ENCODE measurements around the gene FRMD8.

Gene FRMD8, protein sequence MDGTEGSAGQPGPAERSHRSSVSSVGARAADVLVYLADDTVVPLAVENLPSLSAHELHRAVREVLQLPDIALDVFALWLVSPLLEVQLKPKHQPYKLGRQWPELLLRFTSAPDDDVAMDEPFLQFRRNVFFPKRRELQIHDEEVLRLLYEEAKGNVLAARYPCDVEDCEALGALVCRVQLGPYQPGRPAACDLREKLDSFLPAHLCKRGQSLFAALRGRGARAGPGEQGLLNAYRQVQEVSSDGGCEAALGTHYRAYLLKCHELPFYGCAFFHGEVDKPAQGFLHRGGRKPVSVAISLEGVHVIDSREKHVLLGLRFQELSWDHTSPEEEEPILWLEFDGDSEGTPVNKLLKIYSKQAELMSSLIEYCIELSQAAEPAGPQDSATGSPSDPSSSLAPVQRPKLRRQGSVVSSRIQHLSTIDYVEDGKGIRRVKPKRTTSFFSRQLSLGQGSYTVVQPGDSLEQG

DNA sequence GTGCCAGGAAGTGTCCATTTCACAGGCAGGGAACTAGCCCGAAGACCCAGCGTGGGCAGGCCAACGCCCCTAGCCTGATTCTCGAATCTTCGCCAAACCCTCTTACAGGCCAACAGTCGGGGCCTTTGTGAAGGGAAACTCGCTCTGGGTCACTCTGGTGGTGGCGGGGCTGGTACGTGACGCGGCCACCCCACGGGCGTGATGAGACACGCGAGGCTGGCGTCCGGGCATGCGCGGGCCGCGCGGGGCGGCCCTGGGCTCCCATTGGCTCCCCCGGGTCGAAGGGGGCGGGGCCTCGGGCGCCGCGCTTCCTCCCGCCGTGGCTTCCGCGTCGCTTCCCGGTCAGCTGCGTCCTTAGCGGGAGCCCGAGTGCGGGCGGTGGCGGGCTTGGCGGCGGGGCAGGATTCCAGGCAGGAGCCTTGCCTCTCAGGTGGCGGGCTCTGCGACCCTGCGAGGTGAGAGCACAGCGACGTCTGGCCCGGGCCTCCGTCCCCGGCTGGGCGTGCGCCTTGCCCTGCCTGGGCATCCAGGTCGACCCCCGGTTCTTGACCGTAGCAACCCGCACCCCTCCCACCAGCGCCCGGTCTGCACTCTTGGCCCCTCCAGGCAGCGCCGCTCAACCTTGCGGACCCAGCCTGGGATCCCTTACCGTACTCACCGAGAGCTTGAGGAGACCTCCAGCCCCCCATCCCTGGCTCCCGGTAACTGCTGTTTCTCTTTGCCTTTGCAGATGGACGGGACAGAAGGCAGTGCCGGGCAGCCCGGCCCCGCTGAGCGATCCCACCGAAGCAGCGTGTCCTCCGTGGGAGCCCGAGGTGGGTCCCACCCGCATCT lies at the start of gene FRMD8:
FRMD8 (plus strand) TSS at position 331 of the 834 bp plus-strand sequence; CDS start at position 731, 400 bp downstream.
- peak; percentile 98 for DNase-seq (ENCODE audit: low spot score)

DNA sequence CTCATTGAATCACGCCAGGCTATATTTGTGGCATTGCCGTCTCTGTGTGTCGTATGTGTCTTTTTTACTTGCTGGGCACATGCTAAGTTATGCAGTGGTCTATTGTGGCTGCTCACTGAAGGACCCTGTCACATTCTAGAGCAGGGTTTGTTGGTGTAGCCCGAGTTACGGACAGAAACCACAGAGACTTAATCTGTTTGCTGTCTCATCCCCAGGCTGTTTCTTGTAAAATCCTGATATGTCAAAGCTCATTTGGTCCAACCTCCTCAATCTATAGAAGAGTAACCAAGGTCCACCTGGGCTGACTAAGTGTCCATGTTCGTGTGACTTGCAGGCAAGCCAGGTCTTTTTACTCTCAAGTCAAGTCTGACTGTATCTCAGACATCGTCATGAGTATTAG lies 47.8 kb upstream of the FRMD8 start:
- no peak for DNase-seq (ENCODE audit: low spot score)

DNA sequence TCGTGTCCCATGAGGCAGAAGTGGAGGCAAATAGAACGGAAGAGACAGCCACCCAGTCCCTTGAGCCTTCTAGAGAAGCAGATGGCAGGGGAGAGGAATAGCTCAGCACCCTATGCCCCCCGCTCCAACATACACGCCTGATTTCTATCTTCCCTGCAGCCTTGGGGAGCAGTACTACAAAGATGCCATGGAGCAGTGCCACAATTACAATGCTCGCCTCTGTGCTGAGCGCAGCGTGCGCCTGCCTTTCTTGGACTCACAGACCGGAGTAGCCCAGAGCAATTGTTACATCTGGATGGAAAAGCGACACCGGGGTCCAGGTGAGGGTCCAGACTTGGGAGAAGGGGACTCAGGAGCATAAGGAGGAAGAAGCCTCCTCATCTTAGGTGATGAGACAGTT lies 46.2 kb upstream of the FRMD8 start:
- no peak for DNase-seq (ENCODE audit: low spot score)

DNA sequence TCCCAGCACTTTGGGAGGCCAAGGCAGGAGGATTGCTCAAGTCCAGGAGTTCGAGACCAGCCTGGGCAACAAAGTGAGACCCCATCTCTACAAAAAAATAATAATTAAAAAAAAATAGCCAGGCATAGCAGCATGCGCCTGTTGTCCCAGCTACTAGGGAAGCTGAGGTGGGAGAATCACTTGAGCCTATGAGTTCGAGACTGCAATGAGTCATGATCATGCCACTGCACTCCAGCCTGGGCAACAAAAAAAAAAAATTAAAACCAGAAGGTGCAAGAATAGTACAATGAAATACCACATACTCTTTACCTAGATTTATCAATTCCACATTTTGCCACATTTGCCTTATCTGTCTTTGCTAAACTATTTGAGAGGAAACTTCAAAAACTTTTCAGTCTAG lies 44.6 kb upstream of the FRMD8 start:
- no peak for DNase-seq (ENCODE audit: low spot score)

DNA sequence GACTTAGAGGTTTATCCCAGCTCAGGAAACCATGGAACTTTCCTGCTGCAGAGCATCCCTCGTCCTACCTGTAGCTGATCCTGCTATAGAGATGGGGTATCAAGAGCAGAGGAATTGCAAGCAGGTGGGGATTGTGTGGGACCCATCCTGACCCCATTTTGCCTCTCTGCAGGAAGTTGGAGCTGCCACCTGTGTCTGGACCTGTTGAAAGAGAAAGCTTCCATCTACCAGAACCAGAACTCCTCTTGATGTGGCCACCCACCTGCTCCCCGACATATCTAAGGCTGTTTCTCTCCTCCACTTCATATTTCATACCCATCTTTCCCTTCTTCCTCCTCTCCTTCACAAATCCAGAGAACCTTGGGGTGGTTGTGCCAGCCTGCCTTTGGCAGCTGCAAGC lies 34.9 kb upstream of the FRMD8 start:
- DNase-seq (ENCODE audit: low spot score), result no peak

DNA sequence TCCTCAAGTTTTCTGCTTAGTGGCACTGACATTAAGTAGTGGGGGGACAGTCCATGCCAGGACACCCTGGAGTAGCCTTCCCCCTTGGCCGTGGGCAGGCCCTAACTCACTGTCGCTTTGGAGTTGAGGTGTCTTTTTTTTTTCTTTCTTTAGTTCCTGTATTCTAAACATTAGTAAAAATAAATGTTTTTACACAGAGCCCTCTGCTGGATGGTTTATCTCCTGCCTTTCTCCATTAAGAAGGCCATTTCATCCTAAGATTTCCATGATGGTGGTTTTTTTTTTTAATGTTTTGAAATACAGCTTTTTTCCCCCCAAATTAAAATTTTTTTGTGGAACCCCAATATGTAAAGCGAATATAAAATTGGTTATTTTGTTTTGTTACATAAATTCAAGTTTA lies 33.7 kb upstream of the FRMD8 start:
- no peak for DNase-seq (ENCODE audit: low spot score)

DNA sequence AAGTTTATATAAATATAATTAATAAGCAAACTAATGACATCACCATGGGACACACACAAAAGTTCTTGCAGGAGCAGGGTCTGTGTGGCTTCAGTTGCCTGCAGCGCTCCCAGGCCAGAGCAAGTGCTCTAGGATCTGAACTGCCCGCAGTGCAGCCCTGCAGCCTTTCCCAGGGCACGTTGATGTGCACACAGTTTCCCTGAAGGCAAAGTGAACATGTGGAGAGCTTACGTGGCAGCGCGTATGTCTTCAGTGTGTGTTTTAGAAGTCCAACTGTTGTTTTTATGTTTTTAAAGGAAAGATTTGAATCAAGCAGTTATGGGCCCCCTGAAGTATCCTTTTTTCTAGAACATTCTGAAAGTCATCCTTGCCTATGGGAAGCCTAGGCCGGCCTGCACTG lies 33.1 kb upstream of the FRMD8 start:
- no peak for DNase-seq (ENCODE audit: low spot score)

DNA sequence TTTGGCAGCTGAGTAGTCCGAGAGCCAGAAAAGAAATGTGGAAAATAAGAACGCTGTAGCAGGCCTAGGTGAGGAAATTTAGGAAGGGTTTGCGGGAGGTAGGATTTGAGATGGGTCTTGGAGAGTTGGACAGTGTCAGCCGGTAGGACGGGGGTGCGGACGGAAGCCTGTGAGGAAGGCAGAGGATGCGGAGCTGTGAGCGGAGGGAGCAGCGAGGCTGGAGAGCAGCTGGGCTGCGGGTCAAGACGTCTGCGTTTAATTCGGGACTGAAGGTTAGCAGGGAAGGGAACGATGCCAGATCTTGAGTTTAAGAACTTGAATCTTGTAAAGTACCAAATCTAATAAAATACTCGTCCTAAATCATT lies 32.6 kb upstream of the FRMD8 start:
- no peak for DNase-seq (ENCODE audit: low spot score)

DNA sequence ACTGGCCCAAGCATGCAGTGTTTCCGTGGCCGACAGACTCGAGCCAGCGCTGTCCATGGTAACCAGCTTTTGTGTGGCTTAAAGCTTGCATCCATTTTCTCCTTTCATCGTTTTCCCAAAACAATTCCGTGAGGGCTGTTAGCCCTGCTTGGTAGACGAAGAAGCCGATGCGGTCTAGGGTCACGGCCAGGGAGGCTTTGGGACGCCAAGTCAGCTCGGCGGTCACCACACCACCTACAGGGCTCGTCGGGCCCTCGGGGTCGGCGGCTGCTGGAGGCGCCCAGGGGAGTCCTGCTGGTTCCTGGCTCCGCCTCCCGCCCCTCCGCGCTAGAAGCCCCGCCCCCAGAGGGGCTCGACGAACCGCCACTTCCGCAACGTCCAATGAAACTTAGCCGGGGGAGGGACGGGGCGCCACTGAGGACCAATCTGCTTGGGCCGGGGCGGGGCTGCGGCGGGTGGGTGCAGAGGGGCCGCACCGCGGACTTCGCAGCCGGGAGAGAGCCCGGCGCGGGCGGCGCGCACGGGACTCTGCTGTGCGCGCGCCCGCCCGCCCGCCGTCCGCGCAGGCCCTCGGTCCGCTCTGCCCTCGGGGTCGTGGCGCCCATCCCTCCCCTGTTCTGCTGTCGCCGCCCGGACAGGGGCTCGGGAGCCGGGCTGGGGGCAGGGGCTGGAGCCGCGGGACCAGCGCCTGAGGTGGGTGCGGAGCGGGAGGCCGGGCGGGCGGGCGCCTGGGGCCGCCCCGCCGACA lies 32.0 kb upstream of the FRMD8 start, which contains the start of gene TIGD3:
TIGD3 (plus strand) TSS at position 487 of the 748 bp plus-strand sequence. CDS start 1,058 bp downstream, outside the sequence.
- peak; percentile 100 for DNase-seq (ENCODE audit: low spot score)

DNA sequence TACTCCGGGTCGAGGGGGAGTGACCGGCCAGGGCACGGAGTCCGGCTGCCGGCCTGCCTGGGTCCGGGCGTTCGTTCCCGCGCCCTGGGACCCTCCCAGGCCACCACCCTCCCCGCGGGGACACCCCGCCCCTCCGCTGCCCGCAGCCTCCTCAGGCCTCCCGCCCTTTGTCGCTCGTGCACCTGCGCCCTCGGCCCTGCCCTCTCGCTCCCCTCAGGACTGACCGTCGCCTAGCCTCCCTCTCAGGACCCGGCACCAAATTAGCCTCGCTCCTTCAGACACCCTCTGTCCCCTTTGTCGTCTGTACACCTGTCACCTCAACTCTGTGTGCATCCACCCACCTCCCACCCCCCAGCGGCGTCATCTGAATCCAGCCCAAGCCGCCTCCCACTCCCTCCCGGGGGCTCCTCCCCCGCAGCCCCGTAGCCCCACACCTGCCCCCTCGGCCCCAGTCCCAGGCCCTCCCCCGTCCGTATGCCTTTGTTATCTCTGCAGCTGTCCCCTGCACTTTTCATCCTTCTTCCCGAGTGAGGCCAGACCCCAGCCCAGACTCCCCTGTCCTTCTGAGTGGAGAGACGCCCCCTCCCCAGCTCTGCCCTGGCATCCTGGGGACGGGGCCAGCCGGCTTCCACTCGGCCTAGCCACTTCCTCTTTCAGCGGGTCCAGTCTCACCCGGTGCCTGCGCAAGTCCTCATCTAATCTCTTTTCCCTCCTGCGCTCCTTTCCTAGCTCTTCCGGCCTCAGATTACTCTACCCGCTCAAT lies 31.2 kb upstream of the FRMD8 start:
- DNase-seq (ENCODE audit: low spot score), result no peak

DNA sequence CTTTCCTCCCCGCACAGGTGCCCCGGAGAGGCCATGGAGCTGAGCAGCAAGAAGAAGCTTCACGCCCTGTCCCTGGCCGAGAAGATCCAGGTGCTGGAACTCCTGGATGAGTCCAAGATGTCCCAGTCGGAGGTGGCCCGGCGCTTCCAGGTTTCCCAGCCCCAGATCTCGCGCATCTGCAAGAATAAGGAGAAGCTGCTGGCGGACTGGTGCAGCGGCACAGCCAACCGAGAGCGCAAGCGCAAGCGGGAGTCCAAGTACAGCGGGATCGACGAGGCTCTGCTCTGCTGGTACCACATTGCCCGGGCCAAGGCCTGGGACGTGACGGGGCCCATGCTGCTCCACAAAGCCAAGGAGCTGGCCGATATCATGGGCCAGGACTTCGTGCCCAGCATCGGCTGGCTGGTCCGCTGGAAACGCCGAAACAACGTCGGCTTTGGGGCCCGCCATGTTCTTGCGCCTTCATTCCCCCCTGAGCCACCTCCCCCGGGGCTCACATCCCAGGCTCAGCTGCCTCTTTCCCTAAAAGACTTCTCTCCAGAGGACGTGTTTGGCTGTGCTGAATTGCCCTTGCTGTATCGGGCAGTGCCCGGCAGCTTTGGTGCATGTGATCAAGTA lies 30.6 kb upstream of the FRMD8 start:
- DNase-seq (ENCODE audit: low spot score), result peak; percentile 59

DNA sequence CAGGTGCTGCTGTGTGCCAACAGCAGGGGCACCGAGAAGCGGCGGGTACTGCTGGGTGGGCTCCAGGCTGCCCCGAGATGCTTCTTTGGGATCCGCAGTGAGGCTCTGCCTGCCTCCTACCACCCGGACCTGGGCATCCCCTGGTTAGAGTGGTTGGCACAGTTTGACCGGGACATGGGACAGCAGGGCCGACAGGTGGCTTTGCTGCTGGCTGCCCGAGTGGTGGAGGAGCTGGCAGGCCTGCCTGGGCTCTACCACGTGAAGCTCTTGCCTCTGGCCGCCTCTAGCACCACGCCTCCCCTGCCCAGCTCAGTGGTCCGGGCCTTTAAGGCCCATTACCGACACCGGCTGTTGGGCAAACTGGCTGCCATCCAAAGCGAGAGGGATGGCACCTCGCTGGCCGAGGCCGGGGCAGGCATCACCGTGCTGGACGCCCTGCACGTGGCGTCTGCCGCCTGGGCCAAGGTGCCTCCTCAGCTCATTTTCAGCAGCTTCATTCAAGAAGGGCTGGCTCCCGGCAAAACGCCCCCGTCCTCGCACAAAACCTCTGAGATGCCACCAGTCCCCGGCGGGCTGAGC lies 30.0 kb upstream of the FRMD8 start:
- no peak for DNase-seq (ENCODE audit: low spot score)

DNA sequence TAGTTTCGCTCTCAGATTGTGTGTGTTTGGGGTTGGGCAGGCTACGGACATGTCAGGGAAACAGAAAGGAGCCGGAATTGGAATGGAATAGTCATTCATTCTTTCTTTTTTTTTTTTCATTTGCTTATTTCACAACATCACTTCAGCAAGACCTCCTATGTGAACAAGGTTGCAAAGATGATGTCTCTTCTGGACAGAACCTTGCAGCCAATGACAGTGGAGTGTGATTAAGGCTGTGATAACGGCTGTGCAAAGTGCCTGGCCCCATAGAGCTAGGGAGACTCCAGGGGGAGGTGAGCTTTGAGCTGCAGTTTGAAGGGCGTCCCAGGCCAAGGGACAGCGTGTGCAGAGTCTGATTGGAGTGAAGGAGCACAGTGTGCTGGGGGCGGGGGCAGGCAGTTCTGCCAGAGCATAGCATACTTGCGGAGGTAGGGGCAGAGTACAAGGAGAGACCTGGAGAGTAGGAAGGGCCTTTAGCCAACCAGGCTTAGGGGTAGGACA lies 28.5 kb upstream of the FRMD8 start:
- no peak for DNase-seq (ENCODE audit: low spot score)

DNA sequence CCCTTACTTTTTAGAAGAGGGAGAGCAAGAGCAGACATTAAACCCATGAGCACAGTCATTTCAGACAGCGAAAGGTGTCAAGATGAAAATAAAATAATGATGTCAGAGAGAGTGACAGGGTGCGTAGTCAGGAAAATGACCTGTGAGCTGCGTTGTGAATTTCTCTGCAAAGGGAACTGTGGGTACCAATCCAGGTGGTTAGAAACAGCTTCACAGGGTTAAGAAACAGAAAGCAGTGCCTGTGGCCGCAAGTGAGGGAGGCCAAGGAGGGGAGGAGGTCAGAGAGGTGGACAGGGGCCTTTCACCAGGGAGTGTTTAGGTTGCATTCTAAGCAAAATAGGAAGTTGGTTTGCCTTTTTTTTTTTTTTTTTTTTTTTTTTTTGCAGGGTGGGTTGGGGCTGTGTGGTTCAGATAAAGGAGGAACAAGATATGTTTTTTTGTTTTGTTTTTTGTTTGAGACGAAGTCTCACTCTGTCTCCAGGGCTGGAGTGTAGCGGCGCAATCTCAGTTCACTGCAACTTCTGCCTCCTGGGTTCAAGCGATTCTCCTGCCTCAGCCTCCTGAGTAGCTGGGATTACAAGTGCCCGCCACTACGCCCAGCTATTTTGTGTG lies 24.0 kb upstream of the FRMD8 start:
- no peak for DNase-seq (ENCODE audit: low spot score)

DNA sequence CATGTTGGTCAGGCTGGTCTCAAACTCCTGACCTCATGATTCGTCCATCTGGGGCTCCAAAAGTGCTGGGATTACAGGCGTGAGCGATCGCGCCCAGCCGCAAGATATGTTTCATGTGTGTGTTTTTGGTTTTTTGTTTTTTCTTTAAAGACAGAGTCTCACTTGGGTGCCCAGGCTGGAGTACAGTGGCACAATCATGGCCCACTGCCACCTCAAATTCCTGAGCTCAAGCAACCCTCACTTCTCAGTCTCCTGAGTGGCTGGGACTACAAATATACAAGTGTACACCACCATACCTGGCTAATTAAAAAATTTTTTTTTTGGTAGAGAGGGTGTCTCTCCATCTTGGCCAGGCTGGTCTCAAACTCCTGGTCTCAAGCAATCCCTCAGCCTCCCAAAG lies 23.5 kb upstream of the FRMD8 start:
- no peak for DNase-seq (ENCODE audit: low spot score)

DNA sequence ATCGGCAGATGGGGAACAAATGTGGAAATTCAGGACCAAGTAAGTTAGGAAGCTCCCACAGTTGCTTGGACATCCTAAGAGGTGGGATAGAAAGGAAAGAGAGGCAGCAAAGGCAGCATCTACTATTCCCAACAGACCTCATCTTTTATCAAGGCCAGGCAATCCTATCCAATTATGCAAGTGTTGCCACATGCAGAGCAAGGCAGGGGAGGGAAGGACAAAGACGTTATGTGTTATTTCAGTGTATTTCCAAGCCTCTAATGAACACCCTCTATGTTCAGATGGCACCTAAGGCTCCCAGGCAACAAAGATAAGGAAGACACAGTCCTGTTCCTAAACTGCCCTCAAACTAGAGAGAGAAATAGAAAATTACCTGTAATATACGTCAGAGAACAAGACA lies 22.7 kb upstream of the FRMD8 start:
- no peak for DNase-seq (ENCODE audit: low spot score)

DNA sequence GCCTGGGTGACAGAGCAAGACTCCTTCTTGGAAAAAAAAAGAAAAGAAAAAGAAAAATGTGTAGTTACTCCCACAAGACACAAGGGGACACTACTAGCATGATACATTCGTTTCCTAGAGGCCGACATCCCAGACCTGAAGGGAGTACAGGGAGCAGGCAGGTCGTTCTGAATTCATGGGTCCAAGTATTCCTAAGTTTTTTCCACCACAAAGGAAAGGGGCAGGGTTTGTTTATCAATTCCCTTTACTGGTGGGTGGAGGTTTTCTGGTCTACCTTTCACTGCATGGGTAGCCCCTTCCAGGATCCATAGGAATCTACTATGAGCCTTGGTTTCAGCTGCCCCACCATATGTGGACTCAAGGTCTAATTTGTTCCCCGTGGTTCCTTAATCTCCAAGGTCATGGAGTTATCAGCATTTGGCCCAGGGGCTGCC lies 20.1 kb upstream of the FRMD8 start:
- peak; percentile 90 for DNase-seq (ENCODE audit: low spot score)

DNA sequence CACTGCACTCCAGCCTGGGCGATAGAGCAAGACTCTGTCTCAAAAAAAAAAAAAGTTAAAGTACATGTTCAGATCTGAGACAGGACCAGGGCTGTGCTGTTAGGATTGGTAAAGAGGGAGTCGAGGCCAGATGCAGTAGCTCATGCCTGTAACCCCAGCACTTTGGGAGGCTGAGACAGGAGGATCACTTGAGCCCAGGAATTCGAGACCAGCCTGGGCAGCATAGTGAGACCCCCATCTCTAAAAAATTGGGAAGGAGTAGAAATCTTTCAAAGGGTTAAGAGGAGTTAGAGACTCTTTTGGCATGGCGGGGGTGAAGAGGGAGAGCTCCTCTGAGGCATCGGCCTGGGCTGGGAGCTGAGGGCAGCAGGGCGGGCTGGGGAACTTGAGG lies 15.8 kb upstream of the FRMD8 start:
- no peak for DNase-seq (ENCODE audit: low spot score)

DNA sequence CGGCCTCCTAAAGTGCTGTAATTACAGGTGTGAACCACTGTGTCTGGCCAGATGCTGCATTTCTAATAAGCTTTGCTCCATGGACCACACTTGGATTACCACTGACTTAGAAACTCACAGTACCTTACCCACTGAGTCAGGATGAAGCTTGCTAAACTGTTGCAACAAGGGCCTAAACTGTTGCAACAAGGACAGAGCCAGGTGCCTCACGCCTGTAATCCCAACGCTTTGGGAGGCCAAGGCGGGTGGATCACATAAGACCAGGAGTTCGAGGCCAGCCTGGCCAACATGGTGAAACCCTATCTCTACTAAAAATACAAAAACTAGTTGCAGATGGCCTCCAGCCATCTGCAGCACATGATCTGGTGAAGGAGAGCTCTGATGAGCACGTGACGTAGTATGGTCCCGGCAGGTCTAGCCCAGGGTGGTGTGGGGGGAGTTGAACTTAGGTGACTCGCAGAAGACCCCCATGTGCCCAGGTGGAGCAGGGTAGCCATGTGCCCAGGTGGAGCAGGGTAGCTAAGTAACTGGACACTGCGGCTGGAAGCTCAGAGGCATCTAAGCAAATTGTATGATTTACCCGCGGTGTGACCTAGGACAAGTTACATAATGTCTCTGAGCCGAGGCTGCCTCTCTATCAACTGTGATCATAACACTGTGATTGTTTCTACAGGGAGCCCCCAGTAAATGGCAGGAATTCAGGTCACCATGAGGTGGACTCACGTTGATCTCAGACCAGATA lies 12.4 kb upstream of the FRMD8 start:
- no peak for DNase-seq (ENCODE audit: low spot score)

Measured in AG08395 (cell line).